Stimulated activated CD4-positive, alpha-beta T cell treated with anti-CD3 and anti-CD28 coated beads, Interleukin-2, amount 100 ng/mL, for 24 hours (primary cell): ENCODE data around the gene NIPAL3.
"Not testable (repeated sequence)": the region's sequence is repeated elsewhere in the genome, so short reads cannot be mapped to it uniquely, and the experiment has no call there.

Experiments
- DNase-seq, 2 donors: peaks; one replicate each; pipeline ENCODE4 v3.0.0-alpha.2; 2020

The NIPAL3 gene

DNA sequence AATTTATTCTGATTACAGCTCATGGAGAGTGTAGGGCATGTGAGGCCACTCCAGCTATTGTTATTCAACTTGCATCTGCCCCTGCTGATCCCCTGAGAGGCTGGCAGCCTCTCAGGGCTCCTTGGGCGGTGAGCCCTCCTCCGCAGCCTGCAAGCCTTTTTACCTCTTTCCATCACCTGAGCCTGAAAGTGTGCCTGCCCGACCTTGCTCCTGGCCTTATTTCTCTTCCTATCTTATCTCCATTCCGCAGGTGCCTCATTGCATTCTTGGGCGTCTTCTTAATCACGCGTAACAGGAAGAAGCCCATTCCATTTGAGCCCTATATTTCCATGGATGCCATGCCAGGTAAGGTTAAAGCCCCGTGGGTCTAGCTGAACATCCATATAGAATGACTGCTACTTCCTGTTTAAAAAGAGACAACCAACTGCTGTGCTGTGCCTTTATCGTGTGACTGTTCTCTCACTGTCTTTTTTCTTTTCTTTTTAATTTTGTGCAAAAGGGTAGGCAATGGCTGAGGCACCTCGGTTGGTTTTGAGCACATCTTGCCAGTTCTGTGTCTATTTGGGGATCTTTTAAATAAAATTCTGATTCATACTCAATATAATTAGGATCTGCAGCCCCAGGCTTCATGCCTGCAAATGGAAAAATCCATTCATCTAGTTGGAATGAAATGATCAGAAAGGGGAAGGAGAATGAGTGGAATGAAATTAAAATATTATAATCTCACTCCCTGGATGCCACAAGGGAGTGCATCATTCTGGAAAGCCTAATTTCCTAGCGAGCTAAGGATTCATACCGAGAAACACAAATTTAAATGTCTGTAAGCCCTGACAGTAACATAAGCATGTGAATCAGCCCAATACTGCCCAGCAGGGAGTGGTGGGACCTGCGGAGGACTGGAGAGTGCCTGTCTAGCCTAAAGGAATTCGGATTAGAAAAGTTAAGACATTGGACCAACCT is 48.5 kb downstream of the NIPAL3 start:
- no peak for DNase-seq

DNA sequence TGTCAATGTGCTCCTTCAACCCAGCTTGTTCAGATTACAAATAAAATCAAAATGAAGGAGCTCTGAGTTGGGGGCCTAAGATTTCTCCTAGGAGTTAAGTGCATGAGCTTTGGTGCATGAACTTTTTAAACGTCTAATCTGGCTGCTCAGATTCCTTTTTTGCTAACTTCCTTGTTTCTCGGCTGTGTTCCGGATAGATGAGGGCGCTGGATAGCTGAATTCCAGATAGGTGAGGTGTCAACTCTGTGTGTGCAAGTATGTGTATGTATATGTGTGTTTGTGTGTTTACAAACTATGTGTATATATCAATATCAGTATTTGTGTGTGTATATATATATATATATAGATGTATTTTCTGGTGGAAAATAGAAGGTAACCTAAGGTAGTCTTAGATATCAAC is 49.5 kb downstream of the NIPAL3 start:
- no peak for DNase-seq

DNA sequence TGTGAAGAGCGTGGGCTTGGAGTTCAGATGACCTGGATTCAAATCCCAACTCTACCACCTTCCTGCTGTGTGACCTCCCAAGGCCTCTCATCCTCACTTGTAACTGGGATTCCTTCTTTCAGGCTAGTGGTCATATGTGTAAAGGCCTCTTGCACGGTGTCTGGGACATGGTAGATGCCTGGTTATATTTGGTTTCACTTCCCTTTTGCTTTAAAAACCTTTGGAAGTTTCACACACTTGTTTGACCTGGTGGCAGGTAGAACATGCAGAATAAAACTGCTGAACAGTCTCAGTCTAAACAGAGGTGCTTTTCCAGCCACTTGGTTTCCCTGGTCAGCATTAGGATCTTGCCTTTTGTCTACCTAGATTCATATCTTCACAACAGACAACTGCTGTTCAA is 50.0 kb downstream of the NIPAL3 start:
- no peak for DNase-seq

DNA sequence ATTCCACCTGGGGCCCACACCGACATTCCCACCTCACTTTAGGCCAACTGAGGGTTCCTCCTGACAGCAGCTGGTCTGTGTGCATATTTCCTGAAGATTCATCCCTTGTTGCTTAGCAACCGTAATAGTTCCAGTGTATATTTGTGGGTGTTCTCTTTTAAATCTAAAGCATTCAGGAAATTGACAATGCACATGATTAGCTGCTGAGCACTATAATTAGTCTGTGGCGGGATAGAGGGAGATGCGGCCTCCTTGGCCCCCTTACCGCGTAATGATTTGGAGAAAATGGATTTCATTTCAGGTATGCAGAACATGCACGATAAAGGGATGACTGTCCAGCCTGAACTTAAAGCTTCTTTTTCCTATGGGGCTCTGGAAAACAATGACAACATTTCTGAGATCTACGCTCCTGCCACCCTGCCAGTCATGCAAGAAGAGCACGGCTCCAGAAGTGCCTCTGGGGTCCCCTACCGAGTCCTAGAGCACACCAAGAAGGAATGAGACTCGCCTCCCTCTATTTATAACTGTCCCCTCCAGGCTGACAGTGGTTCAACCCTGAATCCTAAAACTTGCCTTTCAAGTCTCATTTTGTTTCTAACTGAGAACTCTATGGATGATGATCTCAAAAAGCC is 53.2 kb downstream of the NIPAL3 start:
- no peak for DNase-seq

GRCh38 chr1:24470592-24470991 is 55.0 kb downstream of the NIPAL3 start:
- DNase-seq: no peak

DNA sequence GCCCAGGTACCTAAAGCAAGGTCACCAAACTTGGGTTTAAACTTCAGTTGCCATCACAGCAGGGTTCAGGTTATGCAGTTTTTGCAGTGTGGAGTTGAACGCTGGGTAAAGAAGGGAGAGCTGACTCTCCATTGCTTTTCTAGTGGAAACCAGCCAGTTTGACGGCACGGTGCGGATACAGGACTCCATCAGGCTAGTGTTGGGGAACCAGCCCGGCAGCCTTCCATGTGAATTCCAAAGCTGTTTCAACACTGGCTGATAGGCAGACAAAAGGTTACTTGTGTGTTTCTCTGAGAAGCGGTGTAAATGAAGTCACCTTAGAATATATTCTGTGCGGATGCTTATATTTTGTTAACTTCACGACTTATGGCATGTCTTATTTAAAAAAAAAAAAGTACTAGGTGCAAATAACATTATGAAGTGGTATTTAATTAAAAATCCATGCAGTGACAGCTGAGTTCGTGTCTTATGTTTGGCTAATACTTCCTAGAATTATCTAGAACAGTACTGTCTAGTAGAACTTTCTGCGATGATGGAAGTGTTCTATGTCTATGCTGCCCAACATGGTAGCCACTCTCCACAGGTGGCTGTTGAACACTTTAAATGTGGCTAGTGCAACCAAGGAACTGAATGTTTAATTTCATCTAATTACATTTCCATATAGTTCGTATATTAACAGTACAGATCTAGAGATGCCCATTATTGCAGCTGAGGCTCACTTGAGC is 57.1 kb downstream of the NIPAL3 start:
- no peak for DNase-seq

GRCh38 chr1:24474193-24474592 is 58.6 kb downstream of the NIPAL3 start:
- DNase-seq: no peak

DNA sequence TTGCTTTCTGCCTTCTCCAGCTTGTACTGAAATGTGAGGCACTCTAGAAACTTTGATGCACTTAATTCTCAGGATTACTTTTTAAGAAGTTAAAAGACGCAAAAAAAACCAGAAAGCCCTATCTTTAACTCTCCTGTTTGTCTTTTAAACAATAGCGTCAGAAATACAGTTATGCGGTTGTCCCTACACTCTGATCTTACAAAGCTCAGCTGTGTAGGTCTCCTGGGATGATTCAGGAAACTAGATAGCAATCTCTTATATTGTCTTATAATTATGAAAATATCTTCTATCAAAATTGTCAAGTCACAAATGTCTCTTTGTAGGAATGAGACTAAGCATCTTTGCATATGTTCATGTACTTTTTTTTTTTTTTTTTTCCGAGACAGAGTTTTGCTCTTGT is 60.1 kb downstream of the NIPAL3 start:
- no peak for DNase-seq

DNA sequence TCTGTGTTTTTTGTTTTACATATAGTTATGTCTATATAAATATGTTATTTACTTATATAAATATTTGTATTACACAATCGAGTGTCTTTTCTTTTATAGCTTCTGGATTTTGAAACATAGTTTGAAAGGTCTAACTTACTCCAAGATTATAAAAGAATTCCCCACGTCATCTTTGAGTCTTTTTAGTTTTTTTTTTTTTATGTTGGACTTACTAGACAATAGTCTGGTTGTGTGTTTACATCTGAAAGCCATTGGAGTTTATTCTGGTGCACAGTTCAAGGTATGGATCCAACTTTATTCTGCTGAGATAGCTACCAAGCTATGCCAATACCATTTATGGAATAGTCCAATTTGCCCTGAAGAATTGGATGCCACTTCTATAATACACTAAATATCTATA is 61.0 kb downstream of the NIPAL3 start:
- no peak for DNase-seq

DNA sequence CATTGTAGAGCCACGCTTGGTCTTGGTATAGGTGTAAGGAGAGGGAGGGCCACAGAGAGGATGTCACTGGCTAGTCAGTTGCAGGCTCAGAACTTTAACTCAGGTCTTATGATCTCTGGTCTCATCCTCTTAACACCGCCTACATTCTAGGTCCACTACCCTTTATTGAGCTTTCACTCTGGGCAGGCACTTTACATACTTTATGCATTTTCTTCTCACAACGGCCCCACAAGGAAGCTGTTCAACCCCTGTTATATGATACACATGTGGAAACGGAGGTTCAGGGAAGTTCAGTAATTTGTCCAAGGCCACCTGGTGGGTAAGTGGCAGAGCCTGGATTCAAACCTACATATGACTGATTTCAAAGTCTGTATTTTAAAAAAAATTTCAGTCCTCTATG is 61.7 kb downstream of the NIPAL3 start:
- DNase-seq: no peak

DNA sequence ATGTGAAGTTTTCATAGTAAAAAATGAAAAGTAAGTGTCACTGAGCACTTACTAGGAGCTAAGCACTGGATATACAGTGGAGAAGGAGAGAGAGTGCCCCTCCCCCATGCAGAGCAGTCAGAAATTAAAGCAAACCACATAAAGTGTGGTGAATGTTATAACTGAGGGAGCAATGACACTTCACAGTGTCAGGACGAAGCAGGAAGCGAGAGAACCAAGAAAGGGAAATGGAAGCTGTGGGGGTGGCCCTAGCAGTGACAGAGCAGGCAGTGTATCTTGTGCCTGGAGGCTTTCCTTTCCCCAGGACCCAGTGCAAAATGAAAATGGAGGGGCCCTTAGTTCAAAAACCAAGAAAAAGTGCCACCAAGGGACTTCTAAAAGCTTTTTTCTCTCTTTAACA is 65.5 kb downstream of the NIPAL3 start:
- DNase-seq: peak; percentile 62 to 65

GRCh38 chr1:24481843-24482610 is 66.4 kb downstream of the NIPAL3 start:
- DNase-seq: no peak

- DNase-seq: no peak
Measured at GRCh38 chr1:24483441-24483840, 67.8 kb downstream of the NIPAL3 start.

- no peak for DNase-seq
Measured at GRCh38 chr1:24484199-24484598, 68.6 kb downstream of the NIPAL3 start.

- DNase-seq: no peak
Measured at GRCh38 chr1:24486331-24487065, 70.9 kb downstream of the NIPAL3 start.

GRCh38 chr1:24487455-24487854 is 71.9 kb downstream of the NIPAL3 start:
- DNase-seq: no peak

DNA sequence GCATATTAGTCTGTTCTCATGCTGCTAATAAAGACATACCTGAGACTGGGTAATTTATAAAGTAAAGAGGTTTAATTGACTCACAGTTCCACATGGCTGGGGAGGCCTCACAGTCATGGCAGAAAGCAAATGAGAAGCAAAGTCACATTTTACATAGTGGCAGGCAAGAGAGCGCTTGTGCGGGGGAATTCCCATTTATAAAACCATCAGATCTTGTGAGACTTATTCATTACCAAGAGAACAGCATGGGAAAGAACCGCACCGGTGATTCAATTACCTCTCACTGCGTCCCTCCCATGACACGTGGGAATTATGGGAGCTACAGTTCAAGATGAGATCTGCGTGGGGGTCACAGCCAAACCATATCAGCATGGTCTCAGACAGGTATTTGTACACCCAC is 72.6 kb downstream of the NIPAL3 start:
- DNase-seq: peak; percentile 66 to 78

- DNase-seq: no peak
Measured at GRCh38 chr1:24489674-24490073, 74.1 kb downstream of the NIPAL3 start.

DNA sequence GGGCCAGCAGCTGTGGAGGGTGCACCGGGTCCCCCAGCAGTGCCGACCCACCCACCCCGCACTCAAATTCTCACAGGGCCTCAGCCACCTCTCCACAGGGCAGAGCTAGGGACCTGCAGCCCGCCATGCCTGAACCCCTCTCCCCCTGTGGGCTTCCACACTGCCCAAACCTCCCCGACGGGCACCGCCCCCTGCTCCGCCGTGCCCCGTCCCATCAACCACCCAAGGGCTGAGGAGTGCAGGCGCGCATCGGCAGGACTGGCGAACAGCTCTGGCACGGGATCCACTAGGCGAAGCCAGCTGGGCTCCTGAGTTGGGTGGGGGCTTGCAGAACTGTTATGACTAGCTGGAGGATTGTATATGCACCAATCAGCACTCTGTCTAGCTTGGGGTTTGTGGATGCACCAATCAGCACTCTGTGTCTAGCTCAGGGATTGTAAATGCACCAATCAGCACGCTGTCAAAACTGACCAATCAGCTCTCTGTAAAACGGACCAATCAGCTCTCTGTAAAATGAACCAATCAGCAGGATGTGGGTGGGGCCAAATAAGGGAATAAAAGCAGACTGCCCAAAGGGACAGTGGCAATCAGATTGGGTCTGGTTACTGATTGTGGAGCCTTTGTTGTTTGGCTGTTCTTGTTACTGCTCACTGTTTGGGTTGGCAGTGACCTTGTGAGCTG is 74.6 kb downstream of the NIPAL3 start:
- no peak for DNase-seq

GRCh38 chr1:24491577-24492360 is 76.2 kb downstream of the NIPAL3 start:
- DNase-seq: no peak

GRCh38 chr1:24492935-24493334 is 77.3 kb downstream of the NIPAL3 start:
- not testable (repeated sequence) for DNase-seq
